Neural cell (in vitro differentiated cells): ENCODE results near the gene SMCHD1.

Source experiments
- CTCF ChIP-seq: fragments of 450-650 bp; IDR thresholded peaks from 2 replicates; pipeline ENCODE4 v1.5.1; 2014; ENCODE audit warnings: antibody characterized with exemption, mild to moderate bottlenecking, moderate library complexity; ENCODE audit not compliant: poor library complexity, severe bottlenecking
- EP300 ChIP-seq: fragments of 450-650 bp; conservative IDR thresholded peaks from 2 replicates; pipeline ENCODE4 v1.6.1; 2014; ENCODE audit warnings: antibody characterized with exemption, mild to moderate bottlenecking, moderate library complexity; ENCODE audit not compliant: poor library complexity, severe bottlenecking
- EZH2 ChIP-seq: fragments of 200-600, 300-800 bp; shearing (Covaris generic), sonication (generic); IDR thresholded peaks from 2 replicates; pipeline ENCODE4 v1.6.1; 2014; ENCODE audit warnings: antibody characterized with exemption, low read length, borderline replicate concordance, mild to moderate bottlenecking; ENCODE audit not compliant: insufficient read depth, poor library complexity, severe bottlenecking
- POLR2AphosphoS5 ChIP-seq: IDR thresholded peaks from 2 replicates; pipeline ENCODE4 v1.6.1; 2012
- RAD21 ChIP-seq: fragments of 450-650 bp; conservative IDR thresholded peaks from 2 replicates; pipeline ENCODE4 v1.6.1; 2014; ENCODE audit warnings: antibody characterized with exemption, mild to moderate bottlenecking, moderate library complexity
- REST ChIP-seq: IDR thresholded peaks from 2 replicates; pipeline ENCODE4 v1.6.1; 2012; ENCODE audit warnings: borderline replicate concordance
- SMC3 ChIP-seq: fragments of 450-650 bp; conservative IDR thresholded peaks from 2 replicates; pipeline ENCODE4 v1.6.1; 2014; ENCODE audit warnings: antibody characterized with exemption, mild to moderate bottlenecking, moderate library complexity; ENCODE audit not compliant: poor library complexity
- TAF1 ChIP-seq: IDR thresholded peaks from 2 replicates; pipeline ENCODE4 v1.6.1; 2012; ENCODE audit warnings: low read depth

GRCh38 chr18:2686349-2686968 is 30.9 kb downstream of the SMCHD1 start:
- TF ChIP-seq CTCF (no peak), TAF1 (no peak), EP300 (no peak), POLR2AphosphoS5 (no peak), RAD21 (no peak), EZH2 (no peak), REST (no peak), SMC3 (no peak)
